Fibroblast of lung (primary cell): ENCODE data around the gene HIRA. TPM values are rescaled to one million over a fixed set of nuclear protein-coding genes. Genes with fewer than 3 reads are reported as not detected.

Experiments
- DNase-seq, 2 donors: peaks; one replicate each; pipeline versions ENCODE4 v3.0.0 to v3.0.0-alpha.2; 2010; ENCODE audit warnings: low read depth in 2 of 2
- H2AFZ ChIP-seq: 2 replicates; pipeline ENCODE4 v1.5.1; 2012; ENCODE audit warnings: low read length, control low read depth, inconsistent platforms
- H3K27ac ChIP-seq: 2 replicates; pipeline ENCODE4 v1.5.1; 2011; ENCODE audit warnings: low read length, control low read depth; ENCODE audit not compliant: insufficient read depth
- H3K27me3 ChIP-seq: 2 replicates; pipeline ENCODE4 v1.5.1; 2011; ENCODE audit warnings: mild to moderate bottlenecking, low read length; ENCODE audit not compliant: control insufficient read depth, insufficient read depth
- H3K36me3 ChIP-seq: 2 replicates; pipeline ENCODE4 v1.5.1; 2011; ENCODE audit warnings: low read length; ENCODE audit not compliant: control insufficient read depth, insufficient read depth
- H3K4me1 ChIP-seq: 2 replicates; pipeline ENCODE4 v1.5.1; 2011; ENCODE audit warnings: low read length; ENCODE audit not compliant: control insufficient read depth, insufficient read depth; ENCODE audit errors: extremely low read depth
- H3K4me2 ChIP-seq: 2 replicates; pipeline ENCODE4 v1.5.1; 2011; ENCODE audit warnings: low read length, control low read depth; ENCODE audit not compliant: insufficient read depth; ENCODE audit errors: extremely low read depth
- H3K4me3 ChIP-seq, 4 experiments: fragments of 200-600 bp in 1 of 4; sonication (generic) in 1 of 4; replicated peaks in 1 of 4; 2 replicates each; pipeline ENCODE4 v1.5.1; 2011 to 2016; ENCODE audit warnings: low read length in 4 of 4, low read depth in 3 of 4, mild to moderate bottlenecking in 3 of 4, control low read depth in 2 of 4, inconsistent platforms in 1 of 4, mixed read lengths in 1 of 4; ENCODE audit not compliant: insufficient read depth in 1 of 4; ENCODE audit errors: control extremely low read depth in 1 of 4
- H3K79me2 ChIP-seq: 2 replicates; pipeline ENCODE4 v1.5.1; 2012; ENCODE audit warnings: mild to moderate bottlenecking, low read length, inconsistent platforms; ENCODE audit not compliant: control insufficient read depth, insufficient read depth
- H3K9ac ChIP-seq: 2 replicates; pipeline ENCODE4 v1.5.1; 2011; ENCODE audit warnings: mild to moderate bottlenecking, low read length, control low read depth; ENCODE audit not compliant: insufficient read depth
- H3K9me3 ChIP-seq: 2 replicates; pipeline ENCODE4 v1.5.1; 2012; ENCODE audit warnings: low read depth, low read length; ENCODE audit not compliant: control insufficient read depth, insufficient read depth
- H4K20me1 ChIP-seq: 2 replicates; pipeline ENCODE4 v1.5.1; 2011; ENCODE audit warnings: low read length; ENCODE audit not compliant: control insufficient read depth, insufficient read depth; ENCODE audit errors: extremely low read depth
- CTCF ChIP-seq, 2 donors: IDR thresholded peaks in 1 of 2; conservative IDR thresholded peaks in 1 of 2; 1 replicate in 1 of 2; 2 replicates in 1 of 2; pipeline ENCODE4 v1.5.1; 2011 to 2012; ENCODE audit warnings: low read length in 2 of 2, control low read depth in 1 of 2, inconsistent platforms in 1 of 2, low read depth in 1 of 2, mild to moderate bottlenecking in 1 of 2
- EZH2 ChIP-seq: IDR thresholded peaks from 2 replicates; pipeline ENCODE4 v1.5.1; 2012; ENCODE audit warnings: low read length, control low read depth, mild to moderate bottlenecking; ENCODE audit errors: missing control alignments
- polyA plus RNA-seq, 2 donors: library from polyadenylated mRNA; depleted of rRNA in 1 of 2; stranded (reverse) in 1 of 2; unstranded in 1 of 2; fragments of >200 nt; gene quantifications; 2 replicates each; pipeline ENCODE4 v1.2.1, GENCODE V29; 2011 to 2012; ENCODE audit warnings: missing spikeins in 1 of 2
- total RNA-seq: library from RNA; depleted of rRNA; stranded (reverse); fragments of >200 nt; gene quantifications from 2 replicates; pipeline ENCODE4 v1.2.1, GENCODE V29; 2014

The HIRA gene
- total and polyA plus RNA-seq, 2 donors (not counting 1 experiment from before 2014, with no cell fraction given): 19.2 to 20.5 TPM

- no peak for DNase-seq
- no peaks in the 10 kb centered on the region for H3K79me2 ChIP-seq
- no peak overlapping the region for H3K9ac ChIP-seq
- no peaks in the 10 kb centered on the region for H3K9me3 ChIP-seq
- H3K36me3 ChIP-seq: peaks cover 30% of the 10 kb centered on the region
- H3K27me3 ChIP-seq: no peaks in the 10 kb centered on the region
- no peaks in the 10 kb centered on the region for H4K20me1 ChIP-seq
- TF ChIP-seq EZH2 (no peak), CTCF (conservative IDR thresholded peaks at IDR 0.05 in 1 of 2, IDR thresholded peaks at IDR 0.05 in 1 of 2; ENCODE audit: low read depth in 1 of 2, low read length in 2 of 2) (no peak)
- no peak overlapping the region for H2AFZ ChIP-seq
- H3K27ac ChIP-seq: no peak overlapping the region
- no peak overlapping the region for H3K4me3 ChIP-seq
- H3K4me2 ChIP-seq: no peak overlapping the region
- H3K4me1 ChIP-seq: peaks cover 3% of the 10 kb centered on the region
Observed at GRCh38 chr22:19359554-19360299, 71.8 kb downstream of the HIRA start.

GRCh38 chr22:19358703-19359553, 72.6 kb downstream of the HIRA start:
- Histone ChIP-seq H3K9me3 (no peaks in the 10 kb centered on the region), H3K9ac (no peak overlapping the region), H3K4me1 (peaks cover 3% of the 10 kb centered on the region), H3K4me2 (no peak overlapping the region), H2AFZ (no peak overlapping the region), H3K27ac (no peak overlapping the region), H4K20me1 (no peaks in the 10 kb centered on the region), H3K27me3 (no peaks in the 10 kb centered on the region), H3K79me2 (no peaks in the 10 kb centered on the region), H3K36me3 (peaks cover 29% of the 10 kb centered on the region), H3K4me3 (no peak overlapping the region)
- TF ChIP-seq EZH2 (no peak), CTCF (conservative IDR thresholded peaks at IDR 0.05 in 1 of 2, IDR thresholded peaks at IDR 0.05 in 1 of 2; ENCODE audit: low read depth in 1 of 2, low read length in 2 of 2) (no peak)
- DNase-seq: no peak

DNA sequence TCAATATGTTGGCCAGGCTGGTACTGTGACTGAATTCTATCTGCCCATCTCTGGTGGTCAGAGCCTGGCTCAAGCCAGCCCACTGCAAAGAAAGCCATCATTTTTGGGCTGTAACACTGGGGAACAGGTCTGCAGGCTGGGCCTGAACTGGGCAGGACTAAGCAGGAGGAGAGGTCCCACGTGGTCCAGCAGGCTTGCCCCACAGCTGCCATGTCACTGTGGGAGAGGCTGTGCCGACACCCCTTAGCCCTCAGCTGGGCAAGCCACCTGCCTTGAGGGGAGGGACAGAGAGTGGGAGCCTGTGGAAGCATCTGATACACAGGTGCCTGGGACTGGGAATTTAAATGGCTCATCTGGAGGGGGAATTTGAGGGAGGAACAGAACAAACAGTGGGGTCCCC, 73.3 kb downstream of the HIRA start:
- Histone ChIP-seq H3K4me1 (peaks cover 3% of the 10 kb centered on the region), H3K79me2 (no peaks in the 10 kb centered on the region), H3K4me3 (no peak overlapping the region), H3K4me2 (peak overlapping the region; percentile 8), H2AFZ (no peak overlapping the region), H3K9ac (no peak overlapping the region), H3K9me3 (no peaks in the 10 kb centered on the region), H3K27me3 (no peaks in the 10 kb centered on the region), H3K36me3 (peaks cover 34% of the 10 kb centered on the region), H4K20me1 (no peaks in the 10 kb centered on the region), H3K27ac (peak overlapping the region; percentile 65)
- DNase-seq: no peak
- TF ChIP-seq EZH2 (no peak), CTCF (conservative IDR thresholded peaks at IDR 0.05 in 1 of 2, IDR thresholded peaks at IDR 0.05 in 1 of 2; ENCODE audit: low read depth in 1 of 2, low read length in 2 of 2) (no peak)
